NCI-H146 (cell line): ENCODE measurements around the gene SDR42E2.
A peak's percentile ranks its signal among the peaks of the same experiment; 100 is the strongest.
"Not testable (repeated sequence)": the region's sequence is repeated elsewhere in the genome, so short reads cannot be mapped to it uniquely, and the experiment has no call there.

Experiments
- DNase-seq: peaks from one replicate; lab custom pipeline; 2025; lab: John Stamatoyannopoulos, UW

SDR42E2 gene

GRCh38 chr16:22162656-22163009 lies 327 bp downstream of the SDR42E2 start:
- DNase-seq: no peak

GRCh38 chr16:22163806-22164205 lies 1.5 kb downstream of the SDR42E2 start:
- DNase-seq: no peak

GRCh38 chr16:22164482-22164881 lies 2.2 kb downstream of the SDR42E2 start:
- no peak for DNase-seq

DNA sequence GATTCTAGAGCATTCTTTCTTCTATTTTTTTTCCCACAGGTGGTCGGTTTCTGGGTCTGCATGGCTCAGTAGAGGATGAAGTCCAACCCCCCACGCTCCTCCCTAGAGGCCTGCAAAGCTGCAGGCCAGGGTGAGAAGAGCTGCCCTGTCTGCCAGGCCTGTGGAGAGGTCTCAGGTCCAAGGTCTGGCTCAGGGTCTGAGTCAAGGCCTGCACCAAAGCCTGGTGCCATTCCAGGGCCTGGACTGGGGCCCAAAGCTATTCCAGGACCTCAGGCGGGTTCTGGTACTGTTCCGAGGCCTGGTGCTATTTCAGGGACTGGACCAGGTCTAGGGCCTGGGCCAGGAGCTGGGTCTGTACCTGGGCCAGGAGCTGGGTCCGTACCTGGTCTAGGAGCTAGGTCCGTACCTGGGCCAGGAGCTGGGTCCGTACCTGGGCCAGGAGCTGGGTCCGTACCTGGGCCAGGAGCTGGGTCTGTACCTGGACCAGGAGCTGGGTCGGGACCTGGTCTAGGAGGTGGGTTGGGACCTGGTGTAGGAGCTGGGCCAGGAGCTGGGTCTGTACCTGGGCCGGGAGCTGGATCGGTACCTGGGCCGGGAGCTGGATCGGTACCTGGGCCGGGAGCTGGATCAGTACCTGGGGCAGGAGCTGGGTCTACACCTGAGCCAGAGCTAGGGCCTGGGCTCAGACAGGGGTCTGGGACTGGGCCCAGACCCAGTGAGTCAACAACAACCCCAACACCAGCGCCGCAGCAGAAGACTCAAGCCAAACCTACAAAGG lies 3.4 kb downstream of the SDR42E2 start:
- no peak for DNase-seq

GRCh38 chr16:22171953-22172352 lies 9.6 kb downstream of the SDR42E2 start:
- no peak for DNase-seq

DNA sequence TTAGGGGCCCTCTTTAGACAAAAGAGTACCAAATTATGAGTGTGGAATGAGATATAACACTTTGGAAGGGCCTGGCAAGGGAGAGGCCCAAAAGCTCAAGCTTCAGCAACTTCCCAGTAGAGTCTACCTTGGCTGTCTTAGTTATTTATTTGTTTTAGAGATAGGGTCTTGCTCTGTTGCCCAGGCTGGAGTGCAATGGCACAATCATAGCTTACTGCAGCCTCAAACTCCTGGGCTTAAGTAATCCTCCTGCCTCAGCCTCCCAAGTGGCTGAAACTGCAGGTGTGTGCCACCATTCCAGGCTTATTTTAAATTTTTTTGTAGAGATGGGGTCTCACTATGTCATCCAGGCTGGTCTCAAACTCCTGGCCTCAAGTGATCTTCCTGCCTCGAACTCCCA lies 10.3 kb downstream of the SDR42E2 start:
- not testable (repeated sequence) for DNase-seq

- no peak for DNase-seq
Measured at GRCh38 chr16:22174642-22175041, 12.3 kb downstream of the SDR42E2 start.

GRCh38 chr16:22177968-22178930 lies 15.9 kb downstream of the SDR42E2 start:
- no peak for DNase-seq

DNA sequence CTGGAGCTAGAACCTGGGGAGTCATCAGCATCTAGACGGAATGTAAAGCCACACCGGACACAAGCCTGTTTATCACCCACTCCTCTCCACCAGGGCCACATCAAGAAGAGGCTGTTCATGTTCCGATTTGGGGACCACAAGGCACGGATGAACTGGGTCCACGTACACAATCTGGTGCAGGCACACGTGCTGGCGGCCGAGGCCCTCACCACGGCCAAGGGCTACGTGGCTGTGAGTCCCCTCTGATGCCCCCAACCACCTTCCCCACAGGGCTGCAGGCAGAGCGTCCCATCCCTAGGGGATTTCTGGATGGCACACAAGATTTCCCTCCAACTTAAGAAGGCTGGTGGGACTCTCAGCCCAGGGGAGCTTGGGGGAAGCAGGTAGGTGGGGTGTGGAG lies 19.1 kb downstream of the SDR42E2 start:
- DNase-seq: no peak

DNA sequence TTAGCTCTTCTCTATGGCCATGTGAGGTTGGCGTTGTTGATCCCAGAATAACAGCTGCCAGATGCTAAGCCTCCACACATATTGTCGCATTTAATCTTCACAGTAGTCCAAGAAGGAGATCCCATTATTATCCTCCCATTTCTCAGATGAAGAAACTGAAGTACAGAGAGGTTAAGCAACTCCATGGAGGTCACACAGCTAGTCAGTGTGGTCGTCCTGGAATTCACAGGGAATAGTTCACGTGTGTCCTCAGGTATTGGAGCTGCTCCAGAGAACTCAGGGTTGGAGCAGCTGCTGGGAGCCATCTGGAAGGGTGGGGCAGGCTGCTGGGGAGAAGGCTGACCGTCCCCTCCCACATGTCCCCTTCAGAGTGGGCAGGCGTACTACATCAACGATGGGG lies 19.5 kb downstream of the SDR42E2 start:
- no peak for DNase-seq

GRCh38 chr16:22183335-22183734 lies 21.0 kb downstream of the SDR42E2 start:
- no peak for DNase-seq

DNA sequence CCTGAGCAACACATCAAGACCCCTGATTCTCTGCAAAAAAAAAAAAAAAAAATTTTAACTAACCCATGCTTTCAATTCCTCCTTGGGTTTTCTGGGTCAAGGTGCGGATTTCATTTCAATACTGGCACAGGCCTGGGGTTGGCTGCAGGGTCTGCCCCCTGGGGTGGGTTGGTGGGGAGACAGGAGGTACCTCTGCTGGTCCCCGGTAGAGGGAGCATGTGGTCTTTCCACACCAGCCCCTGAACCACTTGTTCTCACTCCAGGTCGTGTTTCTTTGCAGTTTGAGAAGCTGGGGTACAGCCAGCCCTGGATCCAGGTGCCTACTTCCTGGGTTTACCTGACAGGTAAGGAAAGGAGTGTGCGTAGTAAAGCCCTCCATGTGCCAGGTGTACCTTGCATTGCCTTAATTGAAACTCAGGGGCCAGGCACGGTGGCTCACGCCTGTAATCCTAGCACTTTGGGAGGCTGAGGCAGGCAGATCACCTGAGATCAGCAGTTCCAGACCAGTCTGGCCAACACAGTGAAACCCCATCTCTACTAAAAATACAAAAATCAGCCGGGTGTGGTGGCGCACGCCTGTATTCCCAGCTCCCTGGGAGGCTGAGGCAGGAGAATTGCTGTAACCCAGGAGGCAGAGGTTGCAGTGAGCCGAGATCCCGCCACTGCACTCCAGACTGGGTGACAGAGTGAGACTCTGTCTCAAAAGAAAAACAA lies 21.8 kb downstream of the SDR42E2 start:
- DNase-seq: peak; percentile 31

GRCh38 chr16:22184615-22184968 lies 22.3 kb downstream of the SDR42E2 start:
- no peak for DNase-seq

- no peak for DNase-seq
Measured at GRCh38 chr16:22186517-22186916, 24.2 kb downstream of the SDR42E2 start.

DNA sequence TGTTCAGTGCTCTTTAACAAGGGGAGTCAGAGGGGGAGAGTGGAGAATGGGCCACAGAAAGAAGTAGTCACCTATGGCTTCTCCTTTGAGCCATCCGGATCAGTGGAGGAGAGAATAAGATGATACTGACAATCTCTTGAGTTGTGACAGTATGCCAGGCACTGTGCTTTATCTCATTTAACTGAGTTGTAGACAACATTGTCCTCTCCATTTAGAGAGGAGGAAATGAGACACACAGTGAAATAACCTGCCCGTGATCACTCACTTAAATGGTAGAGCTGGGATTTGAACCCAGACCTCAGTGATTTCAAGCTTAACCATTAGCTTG lies 25.9 kb downstream of the SDR42E2 start:
- no peak for DNase-seq

GRCh38 chr16:22188595-22189442 lies 26.5 kb downstream of the SDR42E2 start:
- DNase-seq: peak; percentile 80

GRCh38 chr16:22189473-22190080 lies 27.3 kb downstream of the SDR42E2 start:
- DNase-seq: no peak

DNA sequence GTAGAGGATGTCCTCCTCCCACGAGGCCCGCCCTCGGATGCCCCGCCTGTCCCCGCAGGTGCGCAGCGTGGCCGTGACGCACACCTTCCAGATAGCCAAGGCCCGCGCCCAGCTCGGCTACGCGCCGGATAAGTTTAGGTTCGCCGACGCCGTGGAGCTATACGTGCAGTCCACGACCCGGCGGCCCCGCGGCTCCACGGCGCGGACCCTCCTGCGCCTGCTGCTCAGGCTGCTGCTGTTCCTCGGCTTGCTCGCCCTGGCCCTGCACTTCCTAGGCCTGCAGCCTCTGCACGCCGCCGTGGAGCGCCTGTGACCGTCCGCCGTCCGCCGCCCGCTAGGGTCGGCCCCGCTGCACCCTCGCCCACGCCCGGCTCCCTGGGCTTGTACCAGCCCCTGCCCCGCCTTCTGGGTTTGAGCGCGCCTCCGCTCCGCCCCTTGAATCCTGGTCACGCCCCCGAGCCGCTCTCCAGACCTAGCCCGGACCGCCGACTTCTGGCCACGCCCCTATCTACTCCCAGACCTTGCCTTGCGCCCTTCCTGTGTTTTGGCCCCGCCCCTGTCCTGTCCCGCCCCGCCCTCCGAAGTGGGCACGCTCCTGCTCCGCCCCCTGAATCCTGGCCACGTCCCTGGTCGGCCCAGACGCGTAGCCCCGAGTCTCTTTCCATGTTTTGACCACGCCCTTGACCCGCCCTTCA lies 27.9 kb downstream of the SDR42E2 start:
- DNase-seq: peak; percentile 100

- peak; percentile 100 for DNase-seq
Measured at GRCh38 chr16:22190776-22191531, 28.6 kb downstream of the SDR42E2 start.
